Measurements from ENCODE around the gene CYP3A7. TPM values are rescaled to one million over a fixed set of nuclear protein-coding genes. Genes with fewer than 3 reads are reported as not detected.

Gene CYP3A7
- total RNA-seq, 1 experiment from 2014 or later = not detected

DNA sequence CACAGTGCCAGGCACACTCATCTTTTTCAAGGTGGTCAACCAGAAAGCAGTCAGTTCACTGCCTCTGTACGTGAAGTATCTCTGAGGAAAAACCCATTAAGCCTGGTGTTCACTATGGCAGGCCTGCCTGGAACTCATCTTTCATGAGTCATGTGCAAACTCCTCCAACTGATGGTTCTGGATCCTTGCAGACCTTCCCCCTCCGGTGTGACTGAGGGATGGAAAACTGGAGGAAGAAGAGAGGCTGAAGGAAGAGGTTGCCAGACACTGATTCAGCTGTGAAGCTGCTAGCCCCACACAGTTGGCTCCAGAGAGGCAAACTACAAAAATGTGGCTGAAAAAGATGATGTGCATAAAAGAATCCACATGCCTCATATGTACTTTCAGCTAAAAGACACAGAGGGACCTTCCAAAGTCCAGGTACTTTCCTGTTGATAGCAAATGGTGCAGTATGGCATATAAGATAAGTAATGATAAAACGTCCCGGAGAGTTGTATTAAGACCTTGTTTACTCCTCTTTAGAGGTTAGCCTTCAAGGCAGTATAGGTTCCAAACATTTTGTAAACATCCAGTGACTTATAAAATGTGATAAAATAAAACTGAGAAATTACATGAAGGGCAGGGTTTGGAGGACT is 57.9 kb downstream of the CYP3A7 start (continued):
- no peak for TF ChIP-seq FOXP1 (CRISPR knock-in tag; IDR thresholded peaks at IDR 0.05; ENCODE audit: borderline replicate concordance)
- no peak for TF ChIP-seq ZNF121 (CRISPR knock-in tag; IDR thresholded peaks at IDR 0.05)
- no peak for TF ChIP-seq TEAD4 (CRISPR knock-in tag; IDR thresholded peaks at IDR 0.05)
- no peak for TF ChIP-seq NFYB (CRISPR knock-in tag; conservative IDR thresholded peaks at IDR 0.05; ENCODE audit: low read depth)
- TF ChIP-seq SMAD3 (CRISPR knock-in tag; IDR thresholded peaks at IDR 0.05; ENCODE audit: borderline replicate concordance) = no peak
- TF ChIP-seq HMGA2 (CRISPR knock-in tag; IDR thresholded peaks at IDR 0.05) = no peak

DNA sequence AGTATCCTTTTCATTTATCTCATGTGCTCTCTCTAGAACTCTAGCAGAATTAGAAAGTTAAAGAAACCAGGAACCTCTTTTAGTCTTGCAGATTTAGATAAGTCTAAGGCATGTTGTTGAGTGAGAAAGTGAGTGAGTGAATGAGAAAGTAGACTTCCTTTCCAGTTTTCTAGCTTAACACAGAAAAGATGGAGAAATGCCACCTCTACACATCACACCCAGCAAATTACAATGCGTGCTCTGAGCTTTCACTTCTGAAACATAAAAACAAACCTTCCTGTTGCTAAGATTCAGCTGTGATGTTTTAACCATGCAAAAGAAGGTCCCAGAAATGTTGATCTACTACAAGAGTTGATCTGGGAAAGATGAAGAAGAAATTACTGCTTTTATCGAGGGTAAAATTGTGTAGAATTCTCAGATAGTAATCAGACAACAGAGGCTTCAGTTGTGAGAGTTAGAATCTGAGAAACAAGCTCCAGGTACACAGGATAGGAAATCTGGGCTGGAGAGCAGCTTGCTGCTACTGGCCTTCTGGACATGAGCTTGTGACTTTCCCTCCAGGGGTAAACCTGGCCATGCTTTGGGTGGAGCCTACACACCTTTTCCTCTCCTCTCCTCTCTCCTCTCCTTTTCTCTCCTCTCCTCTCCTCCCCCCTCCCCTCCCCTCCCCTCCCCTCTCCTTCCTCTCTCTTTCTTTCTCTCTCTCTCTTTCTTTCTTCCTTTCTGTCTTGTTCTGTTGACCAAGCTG is 59.8 kb downstream of the CYP3A7 start:
- DNase-seq (ENCODE audit: low spot score) (no peak), ATAC-seq (no peak)
- H3K27ac Mint-ChIP-seq = peak overlapping the region; percentile 67; the same call in 1 of the 2 replicates
- ChIA-PET CTCF (interaction anchor here (0.9 kb wide), 1 partner anchor 43 kb away, joined by 3 read pairs; no protein-coding TSS in a partner anchor), POLR2A (no interaction called here)
- TF ChIP-seq ETV6 (CRISPR knock-in tag; IDR thresholded peaks at IDR 0.05) (no peak), MYBL2 (CRISPR knock-in tag; IDR thresholded peaks at IDR 0.05) (no peak), SP1 (CRISPR knock-in tag; conservative IDR thresholded peaks at IDR 0.05) (no peak), ATF1 (CRISPR knock-in tag; IDR thresholded peaks at IDR 0.05) (no peak), ESRRA (CRISPR knock-in tag; IDR thresholded peaks at IDR 0.05; ENCODE audit: borderline replicate concordance) (no peak), ZNF317 (CRISPR knock-in tag; IDR thresholded peaks at IDR 0.05; ENCODE audit: borderline replicate concordance, low read depth) (no peak), ZNF263 (CRISPR knock-in tag; IDR thresholded peaks at IDR 0.05; ENCODE audit: low read depth) (no peak), ZNF219 (CRISPR knock-in tag; IDR thresholded peaks at IDR 0.05; ENCODE audit: borderline replicate concordance) (no peak), ZNF671 (CRISPR knock-in tag; IDR thresholded peaks at IDR 0.05) (no peak), MXD4 (CRISPR knock-in tag; IDR thresholded peaks at IDR 0.05; ENCODE audit: borderline replicate concordance) (no peak), FOXK1 (CRISPR knock-in tag; IDR thresholded peaks at IDR 0.05) (no peak), GABPB1 (CRISPR knock-in tag; IDR thresholded peaks at IDR 0.05) (no peak)
- TF ChIP-seq, protein P1, sequence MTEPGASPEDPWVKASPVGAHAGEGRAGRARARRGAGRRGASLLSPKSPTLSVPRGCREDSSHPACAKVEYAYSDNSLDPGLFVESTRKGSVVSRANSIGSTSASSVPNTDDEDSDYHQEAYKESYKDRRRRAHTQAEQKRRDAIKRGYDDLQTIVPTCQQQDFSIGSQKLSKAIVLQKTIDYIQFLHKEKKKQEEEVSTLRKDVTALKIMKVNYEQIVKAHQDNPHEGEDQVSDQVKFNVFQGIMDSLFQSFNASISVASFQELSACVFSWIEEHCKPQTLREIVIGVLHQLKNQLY (CRISPR knock-in tag; IDR thresholded peaks at IDR 0.05) = no peak
- TF ChIP-seq, protein P2, sequence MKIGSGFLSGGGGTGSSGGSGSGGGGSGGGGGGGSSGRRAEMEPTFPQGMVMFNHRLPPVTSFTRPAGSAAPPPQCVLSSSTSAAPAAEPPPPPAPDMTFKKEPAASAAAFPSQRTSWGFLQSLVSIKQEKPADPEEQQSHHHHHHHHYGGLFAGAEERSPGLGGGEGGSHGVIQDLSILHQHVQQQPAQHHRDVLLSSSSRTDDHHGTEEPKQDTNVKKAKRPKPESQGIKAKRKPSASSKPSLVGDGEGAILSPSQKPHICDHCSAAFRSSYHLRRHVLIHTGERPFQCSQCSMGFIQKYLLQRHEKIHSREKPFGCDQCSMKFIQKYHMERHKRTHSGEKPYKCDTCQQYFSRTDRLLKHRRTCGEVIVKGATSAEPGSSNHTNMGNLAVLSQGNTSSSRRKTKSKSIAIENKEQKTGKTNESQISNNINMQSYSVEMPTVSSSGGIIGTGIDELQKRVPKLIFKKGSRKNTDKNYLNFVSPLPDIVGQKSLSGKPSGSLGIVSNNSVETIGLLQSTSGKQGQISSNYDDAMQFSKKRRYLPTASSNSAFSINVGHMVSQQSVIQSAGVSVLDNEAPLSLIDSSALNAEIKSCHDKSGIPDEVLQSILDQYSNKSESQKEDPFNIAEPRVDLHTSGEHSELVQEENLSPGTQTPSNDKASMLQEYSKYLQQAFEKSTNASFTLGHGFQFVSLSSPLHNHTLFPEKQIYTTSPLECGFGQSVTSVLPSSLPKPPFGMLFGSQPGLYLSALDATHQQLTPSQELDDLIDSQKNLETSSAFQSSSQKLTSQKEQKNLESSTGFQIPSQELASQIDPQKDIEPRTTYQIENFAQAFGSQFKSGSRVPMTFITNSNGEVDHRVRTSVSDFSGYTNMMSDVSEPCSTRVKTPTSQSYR (CRISPR knock-in tag; IDR thresholded peaks at IDR 0.05) = no peak
- TF ChIP-seq, protein P3, sequence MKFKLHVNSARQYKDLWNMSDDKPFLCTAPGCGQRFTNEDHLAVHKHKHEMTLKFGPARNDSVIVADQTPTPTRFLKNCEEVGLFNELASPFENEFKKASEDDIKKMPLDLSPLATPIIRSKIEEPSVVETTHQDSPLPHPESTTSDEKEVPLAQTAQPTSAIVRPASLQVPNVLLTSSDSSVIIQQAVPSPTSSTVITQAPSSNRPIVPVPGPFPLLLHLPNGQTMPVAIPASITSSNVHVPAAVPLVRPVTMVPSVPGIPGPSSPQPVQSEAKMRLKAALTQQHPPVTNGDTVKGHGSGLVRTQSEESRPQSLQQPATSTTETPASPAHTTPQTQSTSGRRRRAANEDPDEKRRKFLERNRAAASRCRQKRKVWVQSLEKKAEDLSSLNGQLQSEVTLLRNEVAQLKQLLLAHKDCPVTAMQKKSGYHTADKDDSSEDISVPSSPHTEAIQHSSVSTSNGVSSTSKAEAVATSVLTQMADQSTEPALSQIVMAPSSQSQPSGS (CRISPR knock-in tag; IDR thresholded peaks at IDR 0.05; ENCODE audit: borderline replicate concordance, low read depth) = no peak
- TF ChIP-seq, protein P4, sequence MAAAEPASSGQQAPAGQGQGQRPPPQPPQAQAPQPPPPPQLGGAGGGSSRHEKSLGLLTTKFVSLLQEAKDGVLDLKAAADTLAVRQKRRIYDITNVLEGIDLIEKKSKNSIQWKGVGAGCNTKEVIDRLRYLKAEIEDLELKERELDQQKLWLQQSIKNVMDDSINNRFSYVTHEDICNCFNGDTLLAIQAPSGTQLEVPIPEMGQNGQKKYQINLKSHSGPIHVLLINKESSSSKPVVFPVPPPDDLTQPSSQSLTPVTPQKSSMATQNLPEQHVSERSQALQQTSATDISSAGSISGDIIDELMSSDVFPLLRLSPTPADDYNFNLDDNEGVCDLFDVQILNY (CRISPR knock-in tag; IDR thresholded peaks at IDR 0.05) = no peak
- TF ChIP-seq, protein P5, sequence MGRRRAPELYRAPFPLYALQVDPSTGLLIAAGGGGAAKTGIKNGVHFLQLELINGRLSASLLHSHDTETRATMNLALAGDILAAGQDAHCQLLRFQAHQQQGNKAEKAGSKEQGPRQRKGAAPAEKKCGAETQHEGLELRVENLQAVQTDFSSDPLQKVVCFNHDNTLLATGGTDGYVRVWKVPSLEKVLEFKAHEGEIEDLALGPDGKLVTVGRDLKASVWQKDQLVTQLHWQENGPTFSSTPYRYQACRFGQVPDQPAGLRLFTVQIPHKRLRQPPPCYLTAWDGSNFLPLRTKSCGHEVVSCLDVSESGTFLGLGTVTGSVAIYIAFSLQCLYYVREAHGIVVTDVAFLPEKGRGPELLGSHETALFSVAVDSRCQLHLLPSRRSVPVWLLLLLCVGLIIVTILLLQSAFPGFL (CRISPR knock-in tag; IDR thresholded peaks at IDR 0.05; ENCODE audit: borderline replicate concordance) = no peak
- TF ChIP-seq, protein P6, sequence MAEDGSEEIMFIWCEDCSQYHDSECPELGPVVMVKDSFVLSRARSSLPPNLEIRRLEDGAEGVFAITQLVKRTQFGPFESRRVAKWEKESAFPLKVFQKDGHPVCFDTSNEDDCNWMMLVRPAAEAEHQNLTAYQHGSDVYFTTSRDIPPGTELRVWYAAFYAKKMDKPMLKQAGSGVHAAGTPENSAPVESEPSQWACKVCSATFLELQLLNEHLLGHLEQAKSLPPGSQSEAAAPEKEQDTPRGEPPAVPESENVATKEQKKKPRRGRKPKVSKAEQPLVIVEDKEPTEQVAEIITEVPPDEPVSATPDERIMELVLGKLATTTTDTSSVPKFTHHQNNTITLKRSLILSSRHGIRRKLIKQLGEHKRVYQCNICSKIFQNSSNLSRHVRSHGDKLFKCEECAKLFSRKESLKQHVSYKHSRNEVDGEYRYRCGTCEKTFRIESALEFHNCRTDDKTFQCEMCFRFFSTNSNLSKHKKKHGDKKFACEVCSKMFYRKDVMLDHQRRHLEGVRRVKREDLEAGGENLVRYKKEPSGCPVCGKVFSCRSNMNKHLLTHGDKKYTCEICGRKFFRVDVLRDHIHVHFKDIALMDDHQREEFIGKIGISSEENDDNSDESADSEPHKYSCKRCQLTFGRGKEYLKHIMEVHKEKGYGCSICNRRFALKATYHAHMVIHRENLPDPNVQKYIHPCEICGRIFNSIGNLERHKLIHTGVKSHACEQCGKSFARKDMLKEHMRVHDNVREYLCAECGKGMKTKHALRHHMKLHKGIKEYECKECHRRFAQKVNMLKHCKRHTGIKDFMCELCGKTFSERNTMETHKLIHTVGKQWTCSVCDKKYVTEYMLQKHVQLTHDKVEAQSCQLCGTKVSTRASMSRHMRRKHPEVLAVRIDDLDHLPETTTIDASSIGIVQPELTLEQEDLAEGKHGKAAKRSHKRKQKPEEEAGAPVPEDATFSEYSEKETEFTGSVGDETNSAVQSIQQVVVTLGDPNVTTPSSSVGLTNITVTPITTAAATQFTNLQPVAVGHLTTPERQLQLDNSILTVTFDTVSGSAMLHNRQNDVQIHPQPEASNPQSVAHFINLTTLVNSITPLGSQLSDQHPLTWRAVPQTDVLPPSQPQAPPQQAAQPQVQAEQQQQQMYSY (CRISPR knock-in tag; IDR thresholded peaks at IDR 0.05) = no peak
- no peak overlapping the region for H3K4me3 Mint-ChIP-seq
- peaks cover 17% of the 10 kb centered on the region for H3K4me1 Mint-ChIP-seq
- no peaks in the 10 kb centered on the region for H3K36me3 Mint-ChIP-seq
- peaks cover 3% of the 10 kb centered on the region; the same call in 1 of the 2 replicates for H3K9me3 Mint-ChIP-seq
- H3K27me3 Mint-ChIP-seq (ENCODE audit: low read depth) = no peaks in the 10 kb centered on the region; the same call in 1 of the 2 replicates

Data from WTC11 (cell line).